ENCODE measurements around the gene NBL1.

DNA sequence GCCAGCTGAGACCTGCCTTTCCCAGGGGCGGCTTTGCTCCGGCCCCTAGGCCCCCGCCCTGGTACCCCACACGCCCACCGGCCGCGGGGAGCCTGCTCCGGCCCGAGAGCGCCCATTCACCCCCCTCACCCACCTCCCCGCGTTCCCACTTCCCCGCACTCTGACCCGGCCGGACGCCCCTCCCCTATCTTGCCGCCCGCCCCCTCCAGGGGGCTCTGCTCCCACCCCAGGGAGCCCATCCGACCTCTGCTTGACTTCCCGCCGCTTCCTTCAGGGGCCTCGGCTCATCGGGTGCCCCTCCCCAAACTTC is 21.0 kb downstream of the NBL1 start:
- TF ChIP-seq, protein P1, sequence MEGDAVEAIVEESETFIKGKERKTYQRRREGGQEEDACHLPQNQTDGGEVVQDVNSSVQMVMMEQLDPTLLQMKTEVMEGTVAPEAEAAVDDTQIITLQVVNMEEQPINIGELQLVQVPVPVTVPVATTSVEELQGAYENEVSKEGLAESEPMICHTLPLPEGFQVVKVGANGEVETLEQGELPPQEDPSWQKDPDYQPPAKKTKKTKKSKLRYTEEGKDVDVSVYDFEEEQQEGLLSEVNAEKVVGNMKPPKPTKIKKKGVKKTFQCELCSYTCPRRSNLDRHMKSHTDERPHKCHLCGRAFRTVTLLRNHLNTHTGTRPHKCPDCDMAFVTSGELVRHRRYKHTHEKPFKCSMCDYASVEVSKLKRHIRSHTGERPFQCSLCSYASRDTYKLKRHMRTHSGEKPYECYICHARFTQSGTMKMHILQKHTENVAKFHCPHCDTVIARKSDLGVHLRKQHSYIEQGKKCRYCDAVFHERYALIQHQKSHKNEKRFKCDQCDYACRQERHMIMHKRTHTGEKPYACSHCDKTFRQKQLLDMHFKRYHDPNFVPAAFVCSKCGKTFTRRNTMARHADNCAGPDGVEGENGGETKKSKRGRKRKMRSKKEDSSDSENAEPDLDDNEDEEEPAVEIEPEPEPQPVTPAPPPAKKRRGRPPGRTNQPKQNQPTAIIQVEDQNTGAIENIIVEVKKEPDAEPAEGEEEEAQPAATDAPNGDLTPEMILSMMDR (conservative IDR thresholded peaks at IDR 0.05): no peak
- no peak for TF ChIP-seq ZFX (IDR thresholded peaks at IDR 0.05)
